Measurements from ENCODE around the gene RPN2. TPM values are rescaled to one million over a fixed set of nuclear protein-coding genes. Genes with fewer than 3 reads are reported as not detected.

RPN2 gene
- total and polyA plus RNA-seq, 11 donors, result 36.3 to 206 (median 105) TPM

GRCh38 chr20:37200926-37201826, 22.0 kb downstream of the RPN2 start:
- intact Hi-C loops (cut with DNase I), result loop anchor here in 3 of 10 donors (2.0 to 5.0 kb wide), 3 partner anchors 68 to 331 kb away; no protein-coding TSS in a partner anchor
- DNase-seq (no peak), ATAC-seq (no peak)
- Histone ChIP-seq H3K9me3 (no peaks in the 10 kb centered on the region), H3K27ac (no peak overlapping the region), H3K4me3 (no peak overlapping the region), H3K36me3 (peaks cover 0 to 97% (median 71%) of the 10 kb centered on the region in 9 donors), H3K27me3 (no peaks in the 10 kb centered on the region), H3K4me1 (peaks cover 0 to 12% (median 0%) of the 10 kb centered on the region in 12 donors)
- 92 to 97% (median 95%) methylated on average over 13 of the region's 13 CpGs for WGBS, 4 donors
- no peak for TF ChIP-seq POLR2A (IDR thresholded peaks at IDR 0.05)
- TF ChIP-seq, protein P1, sequence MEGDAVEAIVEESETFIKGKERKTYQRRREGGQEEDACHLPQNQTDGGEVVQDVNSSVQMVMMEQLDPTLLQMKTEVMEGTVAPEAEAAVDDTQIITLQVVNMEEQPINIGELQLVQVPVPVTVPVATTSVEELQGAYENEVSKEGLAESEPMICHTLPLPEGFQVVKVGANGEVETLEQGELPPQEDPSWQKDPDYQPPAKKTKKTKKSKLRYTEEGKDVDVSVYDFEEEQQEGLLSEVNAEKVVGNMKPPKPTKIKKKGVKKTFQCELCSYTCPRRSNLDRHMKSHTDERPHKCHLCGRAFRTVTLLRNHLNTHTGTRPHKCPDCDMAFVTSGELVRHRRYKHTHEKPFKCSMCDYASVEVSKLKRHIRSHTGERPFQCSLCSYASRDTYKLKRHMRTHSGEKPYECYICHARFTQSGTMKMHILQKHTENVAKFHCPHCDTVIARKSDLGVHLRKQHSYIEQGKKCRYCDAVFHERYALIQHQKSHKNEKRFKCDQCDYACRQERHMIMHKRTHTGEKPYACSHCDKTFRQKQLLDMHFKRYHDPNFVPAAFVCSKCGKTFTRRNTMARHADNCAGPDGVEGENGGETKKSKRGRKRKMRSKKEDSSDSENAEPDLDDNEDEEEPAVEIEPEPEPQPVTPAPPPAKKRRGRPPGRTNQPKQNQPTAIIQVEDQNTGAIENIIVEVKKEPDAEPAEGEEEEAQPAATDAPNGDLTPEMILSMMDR (IDR thresholded peaks at IDR 0.05), result no peak

- H3K9me3 ChIP-seq, result no peaks in the 10 kb centered on the region
- ATAC-seq (no peak), DNase-seq (no peak)
- 77 to 91% (median 85%) methylated on average over 2 of the region's 2 CpGs for WGBS, 4 donors
- H3K4me3 ChIP-seq, result no peak overlapping the region
- TF ChIP-seq, protein P1 (IDR thresholded peaks at IDR 0.05), result no peak
- TF ChIP-seq POLR2A (IDR thresholded peaks at IDR 0.05), result no peak
- peaks cover 0 to 99% (median 77%) of the 10 kb centered on the region in 9 donors for H3K36me3 ChIP-seq
- intact Hi-C loops (cut with DNase I), result loop anchor here in 5 of 10 donors (2.0 to 5.0 kb wide), 5 partner anchors 67 to 333 kb away; no protein-coding TSS in a partner anchor
- peak overlapping the region in 4 of 12 donors; percentile 5 to 44 (median 30) for H3K27ac ChIP-seq
- no peaks in the 10 kb centered on the region for H3K27me3 ChIP-seq
- H3K4me1 ChIP-seq, result peaks cover 0 to 12% (median 0%) of the 10 kb centered on the region in 12 donors
Observed at GRCh38 chr20:37201827-37202162, 22.7 kb downstream of the RPN2 start.

DNA sequence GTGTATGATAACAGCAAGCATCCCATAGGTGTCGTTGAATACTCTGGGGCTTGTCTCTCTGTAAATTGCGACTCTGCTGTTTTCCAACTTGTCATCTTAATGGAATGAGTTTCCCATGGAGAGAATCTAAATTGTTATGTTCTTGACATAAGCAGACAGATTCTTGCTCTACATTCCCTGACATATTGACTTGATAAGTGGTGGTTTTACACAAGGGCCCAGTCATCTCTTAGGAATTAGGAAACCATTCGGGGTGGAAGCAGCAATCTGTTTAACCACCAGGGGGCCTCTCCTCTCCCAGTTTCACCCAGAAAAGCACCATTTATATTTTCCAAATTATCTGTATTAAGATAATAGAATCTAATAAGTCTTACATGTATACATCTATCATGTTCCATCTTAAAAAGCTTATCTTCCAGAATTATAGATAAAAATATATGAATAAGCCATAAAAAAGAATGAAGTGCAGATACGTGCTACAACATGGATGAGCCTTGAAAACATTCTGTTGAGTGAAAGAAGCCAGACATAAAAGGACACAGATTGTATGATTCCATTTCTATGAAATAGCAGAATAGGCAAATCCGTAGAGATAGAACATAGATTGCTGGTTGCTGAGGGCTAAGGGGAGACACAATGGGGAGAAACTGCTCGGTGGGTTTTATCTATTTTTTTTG, 23.3 kb downstream of the RPN2 start:
- no peak for DNase-seq
- H3K4me3 ChIP-seq, result no peak overlapping the region
- H3K27ac ChIP-seq, result peak overlapping the region in 4 of 12 donors; percentile 5 to 44 (median 30)
- WGBS, 4 donors, result 67 to 72% (median 71%) methylated on average over 6 of the region's 6 CpGs
- no peaks in the 10 kb centered on the region for H3K9me3 ChIP-seq
- peaks cover 0 to 12% (median 0%) of the 10 kb centered on the region in 12 donors for H3K4me1 ChIP-seq
- peaks cover 0 to 99% (median 83%) of the 10 kb centered on the region in 9 donors for H3K36me3 ChIP-seq
- H3K27me3 ChIP-seq, result no peaks in the 10 kb centered on the region
- intact Hi-C loops (cut with DNase I), result loop anchor here in 4 of 10 donors (2.0 to 5.0 kb wide), 4 partner anchors 180 to 332 kb away; no protein-coding TSS in a partner anchor
- ATAC-seq, result peak in 3 of 4 donors; percentile 40 to 81 (median 62)
- TF ChIP-seq, protein P1 (IDR thresholded peaks at IDR 0.05), result peak; percentile 61 to 84 (median 73)
- TF ChIP-seq POLR2A (IDR thresholded peaks at IDR 0.05), result no peak

DNA sequence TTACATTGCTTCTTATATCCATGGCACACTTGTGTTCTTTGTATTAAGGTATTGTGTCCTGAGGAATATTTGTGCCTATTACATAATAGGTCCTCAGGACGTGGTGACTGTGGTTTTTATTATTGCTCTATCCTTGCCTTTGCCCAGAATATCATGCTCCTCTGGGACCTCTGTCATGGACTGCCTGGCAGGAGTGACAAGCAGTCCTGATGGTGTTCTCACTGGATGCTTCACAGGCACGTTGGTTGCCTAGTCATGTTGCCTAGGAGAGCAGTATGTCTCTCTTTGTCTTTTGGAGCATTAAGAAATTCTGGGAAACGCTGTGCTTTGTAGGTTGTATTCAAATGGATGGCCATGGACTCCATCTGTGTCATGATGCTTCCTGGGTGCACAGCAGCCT, 24.9 kb downstream of the RPN2 start:
- H3K4me3 ChIP-seq, result no peak overlapping the region
- no peak overlapping the region for H3K27ac ChIP-seq
- intact Hi-C loops (cut with DNase I), result loop anchor here in 2 of 10 donors (5.0 kb wide), 2 partner anchors 178 to 328 kb away; no protein-coding TSS in a partner anchor
- ATAC-seq, result no peak
- H3K27me3 ChIP-seq, result no peaks in the 10 kb centered on the region
- peaks cover 0 to 99% (median 87%) of the 10 kb centered on the region in 9 donors for H3K36me3 ChIP-seq
- peaks cover 0 to 12% (median 0%) of the 10 kb centered on the region in 12 donors for H3K4me1 ChIP-seq
- WGBS, 4 donors, result 68 to 81% (median 77%) methylated on average over 3 of the region's 3 CpGs
- no peaks in the 10 kb centered on the region for H3K9me3 ChIP-seq
- no peak for DNase-seq
- TF ChIP-seq, protein P1 (IDR thresholded peaks at IDR 0.05), result no peak
- TF ChIP-seq POLR2A (IDR thresholded peaks at IDR 0.05), result no peak

Data from heart left ventricle (tissue), 16 donors.